Cardiac muscle cell (in vitro differentiated cells and primary cell): ENCODE data around the gene CFAP74. TPM values are rescaled to one million over a fixed set of nuclear protein-coding genes. Genes with fewer than 3 reads are reported as not detected.
A peak's percentile ranks its signal among the peaks of the same experiment; 100 is the strongest.

ENCODE experiments used
- DNase-seq, 2 donors: peaks; one replicate each; pipeline versions ENCODE4 v3.0.0 to v3.0.0-alpha.2; 2010 to 2017; ENCODE audit warnings: low read depth in 1 of 2, low spot score in 1 of 2
- H3K27ac ChIP-seq: fragments of 200-600 bp; sonication (generic); 2 replicates; pipeline ENCODE4 v1.5.1; 2016
- H3K27me3 ChIP-seq: fragments of 200-600 bp; sonication (generic); 2 replicates; pipeline ENCODE4 v1.6.0; 2016; ENCODE audit warnings: control low read depth
- H3K36me3 ChIP-seq: fragments of 200-600 bp; sonication (generic); 2 replicates; pipeline ENCODE4 v1.5.1; 2016; ENCODE audit warnings: control low read depth
- H3K4me1 ChIP-seq: fragments of 200-600 bp; sonication (generic); 2 replicates; pipeline ENCODE4 v1.8.1; 2017; ENCODE audit warnings: low read depth, mild to moderate bottlenecking, mixed run types
- H3K4me3 ChIP-seq: fragments of 200-600 bp; sonication (generic); 2 replicates; pipeline ENCODE4 v1.5.1; 2016; ENCODE audit warnings: mild to moderate bottlenecking
- H3K9me3 ChIP-seq: fragments of 200-600 bp; sonication (generic); 2 replicates; pipeline ENCODE4 v1.5.1; 2017; ENCODE audit warnings: low read depth, mild to moderate bottlenecking, control low read depth
- CTCF ChIP-seq: IDR thresholded peaks from 2 replicates; pipeline ENCODE4 v1.5.1; 2012; ENCODE audit warnings: low read depth, mild to moderate bottlenecking, low read length
- polyA plus RNA-seq: library from polyadenylated mRNA; unstranded; fragments of >200 nt; fragmentation: Nextera tagmentation; extraction: Ambion mirVana; gene quantifications from 2 replicates; pipeline ENCODE4 v1.2.1, GENCODE V29; 2016
- total RNA-seq: library from RNA; depleted of rRNA; stranded (reverse); fragments of >200 nt; gene quantifications from 2 replicates; pipeline ENCODE4 v1.2.3, GENCODE V29; 2016

Gene CFAP74
- total and polyA plus RNA-seq, 2 experiments from 2014 or later = 0.63 to 1.7 TPM

DNA sequence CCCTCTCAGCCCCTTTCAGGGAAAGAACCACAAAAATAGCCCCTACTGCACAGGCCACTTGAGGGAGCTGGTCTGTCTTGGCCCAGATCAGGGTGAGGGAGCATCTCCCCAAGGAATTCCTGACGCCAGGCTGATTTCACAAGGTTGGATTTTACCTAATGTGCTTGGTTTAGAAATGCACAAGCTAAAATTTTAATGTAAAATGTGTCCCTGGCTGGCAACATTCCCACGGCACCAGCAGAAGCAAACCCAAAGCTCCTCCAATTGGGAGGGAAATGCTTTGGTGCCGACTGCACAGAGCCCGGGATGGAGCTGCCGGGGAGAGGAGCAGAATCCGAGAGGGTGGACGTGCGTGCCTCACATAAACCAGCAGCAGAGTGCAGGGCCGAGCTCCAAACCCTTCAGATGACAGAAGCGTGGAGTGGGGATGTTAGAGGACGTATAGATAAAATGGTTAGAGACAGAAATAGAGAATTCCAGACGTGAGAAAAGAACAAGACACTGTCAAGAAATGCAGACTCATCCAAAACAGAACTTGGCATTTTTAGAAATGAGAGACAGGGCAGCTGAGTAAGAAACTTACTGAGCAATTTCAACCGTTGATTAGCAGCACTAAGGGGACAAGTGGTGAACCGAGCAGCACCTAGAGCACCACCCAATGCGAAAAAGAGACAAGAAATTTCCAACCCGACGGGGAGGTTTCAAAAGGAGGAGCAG lies 42.9 kb downstream of the CFAP74 start:
- no peak overlapping the region for H3K27ac ChIP-seq
- H3K27me3 ChIP-seq = no peaks in the 10 kb centered on the region
- no peak overlapping the region for H3K4me3 ChIP-seq
- H3K4me1 ChIP-seq = peaks cover 17% of the 10 kb centered on the region
- H3K36me3 ChIP-seq = no peaks in the 10 kb centered on the region
- no peaks in the 10 kb centered on the region for H3K9me3 ChIP-seq
- TF ChIP-seq CTCF = no peak
- peak in 1 of 2 donors; percentile 64 for DNase-seq

DNA sequence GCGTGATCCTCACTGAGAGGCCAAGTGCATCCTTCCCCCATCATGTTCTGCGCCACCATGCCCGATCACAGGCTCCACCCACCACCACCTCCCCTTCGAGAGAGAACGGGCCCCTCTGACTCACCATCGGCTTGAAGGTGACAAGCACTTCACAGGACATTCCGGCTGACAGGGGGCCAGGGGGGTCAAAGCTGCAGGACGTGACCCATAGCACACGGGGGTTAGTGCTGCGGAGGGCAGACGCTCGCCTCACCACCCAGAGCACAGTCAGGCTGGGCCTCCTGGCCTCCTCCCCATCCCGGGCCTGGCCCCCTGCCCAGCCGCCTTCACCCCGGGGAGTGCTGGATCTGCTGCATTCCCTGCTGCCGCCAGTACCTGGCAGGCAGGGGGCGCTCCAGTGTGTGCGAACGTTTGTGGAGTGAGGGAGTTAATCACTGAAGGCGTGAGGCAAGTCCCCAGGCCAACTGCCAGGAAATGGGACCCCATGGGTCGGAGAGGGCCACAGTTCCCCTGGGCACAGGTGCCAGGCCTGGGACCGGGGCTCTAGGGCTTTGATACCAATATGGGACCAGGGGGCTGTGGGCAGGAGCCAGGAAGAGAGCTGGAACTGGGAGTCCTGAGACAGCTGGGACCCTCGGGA lies 43.6 kb downstream of the CFAP74 start:
- Histone ChIP-seq H3K4me3 (no peak overlapping the region), H3K4me1 (peaks cover 17% of the 10 kb centered on the region), H3K36me3 (no peaks in the 10 kb centered on the region), H3K27ac (no peak overlapping the region), H3K27me3 (no peaks in the 10 kb centered on the region), H3K9me3 (no peaks in the 10 kb centered on the region)
- TF ChIP-seq CTCF = peak; percentile 89
- peak; percentile 90 to 91 for DNase-seq

DNA sequence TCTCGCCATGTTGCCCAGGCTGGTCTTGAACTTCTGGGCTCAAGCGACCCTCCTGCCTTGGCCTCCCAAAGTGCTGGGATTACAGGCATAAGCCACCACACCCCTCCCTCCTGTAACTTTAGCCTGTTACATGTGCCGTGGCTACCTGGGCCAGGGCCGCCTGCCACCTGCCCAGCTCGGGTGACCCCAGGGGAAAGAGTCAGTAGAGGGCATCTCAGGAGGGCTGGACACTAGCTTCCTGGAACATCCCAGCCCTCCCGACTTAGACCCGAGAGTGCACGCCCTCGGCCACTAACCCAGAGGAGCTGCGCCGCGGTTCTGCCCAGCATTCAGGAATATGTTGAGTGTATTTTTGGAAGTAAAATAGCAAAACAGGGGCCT lies 44.1 kb downstream of the CFAP74 start:
- Histone ChIP-seq H3K27ac (no peak overlapping the region), H3K36me3 (no peaks in the 10 kb centered on the region), H3K4me3 (no peak overlapping the region), H3K27me3 (no peaks in the 10 kb centered on the region), H3K9me3 (no peaks in the 10 kb centered on the region), H3K4me1 (peaks cover 17% of the 10 kb centered on the region)
- no peak for DNase-seq
- no peak for TF ChIP-seq CTCF

DNA sequence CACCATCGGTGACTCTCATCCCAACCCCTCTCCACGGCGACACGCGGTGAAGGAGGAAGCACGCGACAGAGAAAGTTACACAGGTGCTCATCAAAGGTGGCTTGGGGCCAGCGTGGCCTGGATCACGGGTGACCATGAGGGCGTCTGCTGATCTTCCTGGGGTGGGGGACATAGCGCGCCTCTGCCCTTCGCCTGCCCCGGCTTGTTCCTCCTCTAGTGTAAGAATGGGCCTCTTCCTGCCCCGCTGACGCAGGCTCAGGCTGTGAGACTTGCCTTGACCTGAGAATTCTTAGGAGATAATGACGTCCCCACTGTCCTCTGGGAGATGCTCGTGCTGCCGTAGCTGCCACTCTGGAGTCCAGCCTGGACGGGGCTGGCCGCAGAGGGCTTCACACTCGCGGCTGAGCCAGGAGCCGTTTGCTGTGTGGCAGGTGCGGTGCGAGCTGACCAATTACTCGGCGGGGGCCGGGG lies 45.5 kb downstream of the CFAP74 start:
- Histone ChIP-seq H3K27me3 (no peaks in the 10 kb centered on the region), H3K9me3 (no peaks in the 10 kb centered on the region), H3K4me1 (peaks cover 17% of the 10 kb centered on the region), H3K4me3 (no peak overlapping the region), H3K36me3 (no peaks in the 10 kb centered on the region), H3K27ac (no peak overlapping the region)
- no peak for DNase-seq
- no peak for TF ChIP-seq CTCF

DNA sequence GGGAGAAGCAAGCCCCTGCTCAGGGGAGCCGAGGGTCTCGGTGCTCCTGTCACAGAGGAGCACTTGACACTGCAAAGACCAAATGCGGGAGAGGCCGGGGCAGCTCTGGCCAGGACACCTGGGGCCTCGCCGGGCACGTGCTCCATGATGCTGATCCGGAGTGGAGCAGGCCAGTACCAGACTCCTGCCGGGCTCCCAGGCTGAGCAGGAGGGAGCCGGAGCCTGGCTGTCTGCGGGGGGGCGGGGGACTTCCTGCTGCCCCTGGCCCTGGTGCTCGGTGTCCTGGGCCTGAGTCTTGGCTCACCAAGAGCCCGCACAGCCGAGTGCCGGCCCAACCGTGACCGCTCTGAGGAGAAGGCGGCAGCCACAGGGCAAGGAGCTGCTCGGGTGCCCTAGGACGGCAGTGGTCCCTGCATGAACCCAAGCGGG lies 46.0 kb downstream of the CFAP74 start:
- Histone ChIP-seq H3K4me3 (no peak overlapping the region), H3K36me3 (no peaks in the 10 kb centered on the region), H3K9me3 (no peaks in the 10 kb centered on the region), H3K27ac (no peak overlapping the region), H3K4me1 (peaks cover 17% of the 10 kb centered on the region), H3K27me3 (no peaks in the 10 kb centered on the region)
- no peak for TF ChIP-seq CTCF
- no peak for DNase-seq
